Measurements from ENCODE around the gene KIAA0319L. TPM values are rescaled to one million over a fixed set of nuclear protein-coding genes. Genes with fewer than 3 reads are reported as not detected.
"Not testable (repeated sequence)": the region's sequence is repeated elsewhere in the genome, so short reads cannot be mapped to it uniquely, and the experiment has no call there.

The KIAA0319L gene
- total and polyA plus RNA-seq, 9 donors, result 18.2 to 78.3 (median 42.7) TPM

DNA sequence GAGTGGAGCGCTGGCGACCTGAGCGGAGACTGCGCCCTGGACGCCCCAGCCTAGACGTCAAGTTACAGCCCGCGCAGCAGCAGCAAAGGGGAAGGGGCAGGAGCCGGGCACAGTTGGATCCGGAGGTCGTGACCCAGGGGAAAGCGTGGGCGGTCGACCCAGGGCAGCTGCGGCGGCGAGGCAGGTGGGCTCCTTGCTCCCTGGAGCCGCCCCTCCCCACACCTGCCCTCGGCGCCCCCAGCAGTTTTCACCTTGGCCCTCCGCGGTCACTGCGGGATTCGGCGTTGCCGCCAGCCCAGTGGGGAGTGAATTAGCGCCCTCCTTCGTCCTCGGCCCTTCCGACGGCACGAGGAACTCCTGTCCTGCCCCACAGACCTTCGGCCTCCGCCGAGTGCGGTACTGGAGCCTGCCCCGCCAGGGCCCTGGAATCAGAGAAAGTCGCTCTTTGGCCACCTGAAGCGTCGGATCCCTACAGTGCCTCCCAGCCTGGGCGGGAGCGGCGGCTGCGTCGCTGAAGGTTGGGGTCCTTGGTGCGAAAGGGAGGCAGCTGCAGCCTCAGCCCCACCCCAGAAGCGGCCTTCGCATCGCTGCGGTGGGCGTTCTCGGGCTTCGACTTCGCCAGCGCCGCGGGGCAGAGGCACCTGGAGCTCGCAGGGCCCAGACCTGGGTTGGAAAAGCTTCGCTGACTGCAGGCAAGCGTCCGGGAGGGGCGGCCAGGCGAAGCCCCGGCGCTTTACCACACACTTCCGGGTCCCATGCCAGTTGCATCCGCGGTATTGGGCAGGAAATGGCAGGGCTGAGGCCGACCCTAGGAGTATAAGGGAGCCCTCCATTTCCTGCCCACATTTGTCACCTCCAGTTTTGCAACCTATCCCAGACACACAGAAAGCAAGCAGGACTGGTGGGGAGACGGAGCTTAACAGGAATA is 20.1 kb upstream of the KIAA0319L start:
- H3K36me3 ChIP-seq, result no peaks in the 10 kb centered on the region
- H3K9me3 ChIP-seq, result no peaks in the 10 kb centered on the region
- H3K4me1 ChIP-seq (ENCODE audit: insufficient read depth), result peaks cover 7% of the 10 kb centered on the region
- intact Hi-C loops (cut with DNase I), result no loop called here
- no peak for DNase-seq
- TF ChIP-seq EP300 (IDR thresholded peaks at IDR 0.05) (no peak), CTCF (IDR thresholded peaks at IDR 0.05) (no peak), POLR2A (IDR thresholded peaks at IDR 0.05) (no peak)
- 3 to 4% (median 4%) methylated on average over 42 to 70 of the region's 70 CpGs for WGBS, 3 donors
- no peak overlapping the region for H3K27ac ChIP-seq
- peak overlapping the region; percentile 29 for H3K4me3 ChIP-seq
- H3K27me3 ChIP-seq, result no peaks in the 10 kb centered on the region

DNA sequence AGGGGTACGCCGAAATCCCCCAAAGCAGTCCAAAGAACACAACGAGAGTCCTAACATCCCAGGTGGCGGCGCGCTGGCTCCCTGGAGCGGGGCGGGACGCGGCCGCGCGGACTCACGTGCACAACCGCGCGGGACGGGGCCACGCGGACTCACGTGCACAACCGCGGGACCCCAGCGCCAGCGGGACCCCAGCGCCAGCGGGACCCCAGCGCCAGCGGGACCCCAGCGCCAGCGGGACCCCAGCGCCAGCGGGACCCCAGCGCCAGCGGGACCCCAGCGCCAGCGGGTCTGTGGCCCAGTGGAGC is 19.5 kb upstream of the KIAA0319L start:
- H3K9me3 ChIP-seq; H3K27me3 ChIP-seq; H3K36me3 ChIP-seq; H3K4me1 ChIP-seq (ENCODE audit: insufficient read depth); intact Hi-C loops (cut with DNase I); H3K27ac ChIP-seq; H3K4me3 ChIP-seq; DNase-seq: not testable (repeated sequence)
- WGBS, 3 donors, result 6 to 15% (median 10%) methylated on average over 30 to 37 of the region's 37 CpGs

GRCh38 chr1:35576061-35576765 is 19.0 kb upstream of the KIAA0319L start:
- Histone ChIP-seq H3K27ac (no peak overlapping the region), H3K36me3 (no peaks in the 10 kb centered on the region), H3K4me1 (ENCODE audit: insufficient read depth) (peaks cover 7% of the 10 kb centered on the region), H3K9me3 (no peaks in the 10 kb centered on the region), H3K27me3 (no peaks in the 10 kb centered on the region), H3K4me3 (no peak overlapping the region)
- TF ChIP-seq CTCF (IDR thresholded peaks at IDR 0.05) (no peak), EP300 (IDR thresholded peaks at IDR 0.05) (no peak), POLR2A (IDR thresholded peaks at IDR 0.05) (no peak)
- 62 to 71% (median 63%) methylated on average over 10 of the region's 10 CpGs for WGBS, 3 donors
- no peak for DNase-seq
- intact Hi-C loops (cut with DNase I), result no loop called here

- Histone ChIP-seq H3K27ac (no peak overlapping the region), H3K36me3 (no peaks in the 10 kb centered on the region), H3K4me3 (no peak overlapping the region), H3K9me3 (no peaks in the 10 kb centered on the region), H3K27me3 (no peaks in the 10 kb centered on the region), H3K4me1 (ENCODE audit: insufficient read depth) (peaks cover 7% of the 10 kb centered on the region)
- intact Hi-C loops (cut with DNase I), result no loop called here
- no peak for DNase-seq
- 93 to 95% (median 95%) methylated on average over 5 of the region's 5 CpGs for WGBS, 3 donors
- TF ChIP-seq CTCF (IDR thresholded peaks at IDR 0.05) (no peak), EP300 (IDR thresholded peaks at IDR 0.05) (no peak), POLR2A (IDR thresholded peaks at IDR 0.05) (no peak)
These were observed 18.3 kb upstream of the KIAA0319L start for GRCh38 chr1:35575416-35575958.
